Adrenal gland (tissue), 12 donors: ENCODE results near the gene SYNPR. TPM values are rescaled to one million over a fixed set of nuclear protein-coding genes. Genes with fewer than 3 reads are reported as not detected.

ENCODE experiments used
- DNase-seq, 7 donors: peaks; one replicate each; pipeline ENCODE4 v3.0.0-alpha.2; 2019 to 2020
- H3K27ac ChIP-seq, 5 donors: fragments of 200-600 bp; sonication (generic) in 4 of 5; 1 replicate in 3 of 5; 2 replicates in 2 of 5; pipeline versions ENCODE4 v1.5.1 to v1.8.0; 2016 to 2020; ENCODE audit warnings: mild to moderate bottlenecking in 1 of 5
- H3K27me3 ChIP-seq: fragments of 200-600 bp; 2 replicates; pipeline ENCODE4 v1.8.0; 2021
- H3K36me3 ChIP-seq, 2 donors: fragments of 200-600 bp; replicated peaks in 1 of 2; 1 replicate in 1 of 2; 2 replicates in 1 of 2; pipeline versions ENCODE4 v1.5.1 to v1.8.0; 2018 to 2022
- H3K4me1 ChIP-seq, 2 donors: fragments of 200-600 bp; replicated peaks in 1 of 2; 1 replicate in 1 of 2; 2 replicates in 1 of 2; pipeline versions ENCODE4 v1.5.1 to v1.8.0; 2018 to 2021
- H3K4me3 ChIP-seq, 4 donors: fragments of 200-600 bp; sonication (generic) in 3 of 4; one replicate each; pipeline ENCODE4 v1.5.1; 2016 to 2018
- H3K9me3 ChIP-seq, 3 donors: fragments of 200-600 bp; sonication (generic) in 1 of 3; replicated peaks in 1 of 3; 1 replicate in 2 of 3; 2 replicates in 1 of 3; pipeline versions ENCODE4 v1.5.1 to v1.8.0; 2016 to 2021
- POLR2A ChIP-seq, 2 donors: fragments of 450-650 bp; IDR thresholded peaks; one replicate each; pipeline ENCODE4 v1.6.1; 2017; ENCODE audit warnings: antibody characterized with exemption in 2 of 2, mild to moderate bottlenecking in 2 of 2, moderate library complexity in 1 of 2
- WGBS, 4 donors: extraction: QIAGEN DNeasy Blood & Tissue Kit in 2 of 4; methylation state at CpG; one replicate each; pipeline versions ENCODE4 v1.1.5 to v1.1.7; 2013 to 2017; 5-methylcytosine and 5-hydroxymethylcytosine counted together
- intact Hi-C, 2 donors: fragments of 100-400 bp; cut with DNase I; formaldehyde crosslinking; loops; one replicate each; pipeline versions ENCODE4 v1.14.1 to v1.15.0; 2022 to 2023
- polyA plus RNA-seq, 3 donors: library from polyadenylated mRNA; stranded (reverse); fragments of 200-250 nt in 2 of 3; fragments of 350-450 nt in 1 of 3; fragmentation: Illumina TruSeq in 1 of 3; extraction: RNeasy Lipid Tissue Mini Kit (QIAGEN cat#74804) in 1 of 3; gene quantifications; one replicate each; pipeline ENCODE4 v1.2.3, GENCODE V29; 2013 to 2014
- total RNA-seq, 9 donors: library from RNA; depleted of rRNA in 4 of 9; stranded (reverse); fragments of >200 nt in 4 of 9; fragments of 120-200 nt in 1 of 9; fragmentation: NEBNext Ultra II Directional in 1 of 9; extraction: Animal tissue kit (Norgen Biotek cat#: 25700) in 1 of 9; gene quantifications; one replicate each; pipeline versions ENCODE4 v1.1.0 to v1.2.4, GENCODE V29; 2013 to 2023
- TF ChIP-seq, protein P1 (sequence below), 6 experiments: fragments of 450-650 bp in 4 of 6; fragments of 200-600 bp in 2 of 6; sonication (generic) in 1 of 6; IDR thresholded peaks; 1 replicate in 5 of 6; 2 replicates in 1 of 6; pipeline versions ENCODE4 v1.5.1 to v1.8.0; 2016 to 2021; ENCODE audit warnings: antibody characterized with exemption in 6 of 6, mild to moderate bottlenecking in 2 of 6, moderate library complexity in 1 of 6
- donor health status: healthy with polysubstance abuse.
- donor health status: Bipolar disorder and iron deficiency.
- donor health status: DM: yes; HTN: yes; CAD: no.
- donor health status: DM: no; HTN: no; CAD: no.
- donor health status: DM: no; HTN: no; CAD: no.
- donor health status: DM: yes; HTN: yes; CAD: no.

The SYNPR gene
- total and polyA plus RNA-seq, 12 donors, result 0.03 to 1.4 (median 0.25) TPM; not detected in 7

- H3K9me3 ChIP-seq, result no peaks in the 10 kb centered on the region
- TF ChIP-seq, protein P1, sequence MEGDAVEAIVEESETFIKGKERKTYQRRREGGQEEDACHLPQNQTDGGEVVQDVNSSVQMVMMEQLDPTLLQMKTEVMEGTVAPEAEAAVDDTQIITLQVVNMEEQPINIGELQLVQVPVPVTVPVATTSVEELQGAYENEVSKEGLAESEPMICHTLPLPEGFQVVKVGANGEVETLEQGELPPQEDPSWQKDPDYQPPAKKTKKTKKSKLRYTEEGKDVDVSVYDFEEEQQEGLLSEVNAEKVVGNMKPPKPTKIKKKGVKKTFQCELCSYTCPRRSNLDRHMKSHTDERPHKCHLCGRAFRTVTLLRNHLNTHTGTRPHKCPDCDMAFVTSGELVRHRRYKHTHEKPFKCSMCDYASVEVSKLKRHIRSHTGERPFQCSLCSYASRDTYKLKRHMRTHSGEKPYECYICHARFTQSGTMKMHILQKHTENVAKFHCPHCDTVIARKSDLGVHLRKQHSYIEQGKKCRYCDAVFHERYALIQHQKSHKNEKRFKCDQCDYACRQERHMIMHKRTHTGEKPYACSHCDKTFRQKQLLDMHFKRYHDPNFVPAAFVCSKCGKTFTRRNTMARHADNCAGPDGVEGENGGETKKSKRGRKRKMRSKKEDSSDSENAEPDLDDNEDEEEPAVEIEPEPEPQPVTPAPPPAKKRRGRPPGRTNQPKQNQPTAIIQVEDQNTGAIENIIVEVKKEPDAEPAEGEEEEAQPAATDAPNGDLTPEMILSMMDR (IDR thresholded peaks at IDR 0.05), result no peak
- no peak for TF ChIP-seq POLR2A (IDR thresholded peaks at IDR 0.05)
- H3K27ac ChIP-seq, result no peak overlapping the region
- DNase-seq, result no peak
- intact Hi-C loops, result no loop called here
- 79 to 90% (median 86%) methylated on average over 2 of the region's 2 CpGs for WGBS, 4 donors
- no peaks in the 10 kb centered on the region for H3K27me3 ChIP-seq
- no peak overlapping the region for H3K4me3 ChIP-seq
- no peaks in the 10 kb centered on the region for H3K36me3 ChIP-seq
- H3K4me1 ChIP-seq, result no peaks in the 10 kb centered on the region
Observed at GRCh38 chr3:63597019-63597418, 318.9 kb downstream of the SYNPR start.

- no peaks in the 10 kb centered on the region for H3K27me3 ChIP-seq
- no peak for DNase-seq
- no peak overlapping the region for H3K27ac ChIP-seq
- no peaks in the 10 kb centered on the region for H3K9me3 ChIP-seq
- no peaks in the 10 kb centered on the region for H3K4me1 ChIP-seq
- H3K4me3 ChIP-seq, result no peak overlapping the region
- TF ChIP-seq, protein P1 (IDR thresholded peaks at IDR 0.05), result no peak
- TF ChIP-seq POLR2A (IDR thresholded peaks at IDR 0.05), result no peak
- 58 to 73% (median 71%) methylated on average over 3 of the region's 3 CpGs for WGBS, 4 donors
- no peaks in the 10 kb centered on the region for H3K36me3 ChIP-seq
- intact Hi-C loops, result no loop called here
Observed at GRCh38 chr3:63607716-63608115, 329.6 kb downstream of the SYNPR start.

DNA sequence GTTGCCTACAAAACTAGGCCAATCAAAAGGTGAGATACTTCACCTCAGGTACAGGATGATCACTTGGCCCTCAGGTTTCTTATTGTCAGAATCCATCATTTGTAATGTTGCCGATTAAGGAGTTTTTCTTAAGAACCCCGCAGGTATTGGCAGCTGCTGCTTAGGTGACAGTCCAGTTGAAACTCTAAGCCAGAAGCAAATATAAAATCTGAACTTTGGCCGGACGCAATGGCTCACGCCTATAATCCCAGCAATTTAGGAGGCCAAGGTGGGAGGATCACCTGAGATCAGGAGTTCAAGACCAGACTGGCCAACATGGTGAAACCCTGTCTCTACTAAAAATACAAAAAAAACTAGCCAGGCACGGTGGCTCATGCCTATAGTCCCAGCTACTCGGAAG is 331.3 kb downstream of the SYNPR start:
- Histone ChIP-seq H3K4me3 (no peak overlapping the region), H3K4me1 (no peaks in the 10 kb centered on the region), H3K9me3 (no peaks in the 10 kb centered on the region), H3K27me3 (no peaks in the 10 kb centered on the region), H3K27ac (no peak overlapping the region), H3K36me3 (no peaks in the 10 kb centered on the region)
- TF ChIP-seq POLR2A (IDR thresholded peaks at IDR 0.05), result no peak
- TF ChIP-seq, protein P1 (IDR thresholded peaks at IDR 0.05), result no peak
- 76 to 87% (median 84%) methylated on average over 7 of the region's 7 CpGs for WGBS, 4 donors
- no peak for DNase-seq
- intact Hi-C loops, result no loop called here

DNA sequence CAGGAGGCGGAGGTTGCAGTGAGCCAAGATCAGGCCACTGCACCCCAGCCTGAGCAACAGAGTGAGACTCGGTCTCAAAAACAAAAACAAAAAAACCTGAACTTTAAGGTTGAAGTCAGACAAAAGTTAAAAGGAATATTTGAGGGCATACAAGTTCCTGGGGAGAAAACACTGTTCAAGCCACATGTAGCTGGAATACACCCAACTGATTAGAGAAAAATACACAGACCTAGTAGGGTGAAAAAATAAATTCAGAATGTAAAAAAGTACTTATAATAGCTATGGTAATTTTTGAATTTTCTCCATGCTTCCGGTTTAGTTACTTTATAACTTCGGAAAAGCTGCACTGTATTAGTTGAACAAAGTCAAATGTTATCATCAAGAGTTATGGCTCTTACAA is 331.7 kb downstream of the SYNPR start:
- TF ChIP-seq POLR2A (IDR thresholded peaks at IDR 0.05), result no peak
- TF ChIP-seq, protein P1 (IDR thresholded peaks at IDR 0.05), result no peak
- no peak for DNase-seq
- Histone ChIP-seq H3K4me1 (no peaks in the 10 kb centered on the region), H3K27ac (no peak overlapping the region), H3K36me3 (no peaks in the 10 kb centered on the region), H3K27me3 (no peaks in the 10 kb centered on the region), H3K9me3 (no peaks in the 10 kb centered on the region), H3K4me3 (no peak overlapping the region)
- WGBS, 4 donors, result 71 to 74% (median 72%) methylated on average over 4 of the region's 4 CpGs
- intact Hi-C loops, result no loop called here
